GM18511 (cell line): ENCODE results near the gene RNF20.
A peak's percentile ranks its signal among the peaks of the same experiment; 100 is the strongest.
"Not testable (repeated sequence)": the region's sequence is repeated elsewhere in the genome, so short reads cannot be mapped to it uniquely, and the experiment has no call there.

Experiments
- ATAC-seq: cut with Tn5 transposase; IDR thresholded peaks from one replicate; pipeline ENCODE4 v1.9.1; 2021; ENCODE audit warnings: mild to moderate bottlenecking, moderate library complexity; ENCODE audit not compliant: unreplicated experiment

RNF20 gene

DNA sequence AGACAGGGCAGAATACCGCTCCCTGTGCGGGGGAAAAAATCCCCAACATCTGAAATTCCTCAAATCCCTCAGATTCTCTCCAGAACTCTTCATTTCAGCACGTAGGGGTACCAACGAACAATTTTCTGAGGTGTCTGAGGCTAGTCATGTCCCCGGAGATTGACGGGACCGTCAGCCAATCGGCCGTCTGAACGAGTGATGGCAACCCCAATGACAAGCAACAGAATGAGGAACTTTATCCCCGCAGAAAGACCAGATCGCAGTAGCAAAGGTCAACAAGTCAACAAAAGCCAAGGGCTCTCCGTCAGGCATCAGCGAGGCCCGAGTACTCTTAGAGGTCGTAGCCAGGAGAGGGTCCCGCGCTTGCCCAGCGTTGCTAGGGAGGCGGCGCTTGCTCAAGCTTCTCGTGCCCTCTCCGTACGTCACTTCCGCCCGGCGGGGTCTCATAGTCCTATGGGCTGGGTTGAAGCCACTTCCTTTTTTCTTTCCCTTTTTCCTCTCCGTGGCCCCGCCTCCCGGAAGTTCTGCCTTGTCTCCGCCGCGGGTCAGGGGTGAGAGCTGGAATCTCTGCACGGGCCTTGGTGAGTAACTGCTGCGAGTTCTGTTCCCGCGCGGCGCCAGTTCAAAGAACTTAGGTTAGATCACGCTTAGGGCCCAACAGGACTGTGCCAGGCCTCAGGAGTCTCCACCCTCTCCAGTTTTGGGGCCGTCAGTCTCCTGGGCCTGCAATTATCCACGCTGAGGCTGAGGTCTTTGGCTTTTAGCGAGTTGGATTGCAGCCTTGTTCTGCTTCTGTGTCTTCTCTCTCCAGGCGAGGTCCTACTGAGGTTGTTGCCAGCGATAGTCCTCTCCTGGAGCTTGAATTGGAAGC lies at the start of gene RNF20:
RNF20 (plus strand) TSS at position 520 of the 871 bp plus-strand sequence. CDS start 1,571 bp downstream, outside the sequence.
- ATAC-seq: peak; percentile 97

- ATAC-seq: no peak
Measured at GRCh38 chr9:101484046-101484445, 49.6 kb upstream of the RNF20 start.

GRCh38 chr9:101485924-101486692 lies 47.5 kb upstream of the RNF20 start:
- ATAC-seq: no peak

GRCh38 chr9:101486693-101487442 lies 46.8 kb upstream of the RNF20 start:
- no peak for ATAC-seq

DNA sequence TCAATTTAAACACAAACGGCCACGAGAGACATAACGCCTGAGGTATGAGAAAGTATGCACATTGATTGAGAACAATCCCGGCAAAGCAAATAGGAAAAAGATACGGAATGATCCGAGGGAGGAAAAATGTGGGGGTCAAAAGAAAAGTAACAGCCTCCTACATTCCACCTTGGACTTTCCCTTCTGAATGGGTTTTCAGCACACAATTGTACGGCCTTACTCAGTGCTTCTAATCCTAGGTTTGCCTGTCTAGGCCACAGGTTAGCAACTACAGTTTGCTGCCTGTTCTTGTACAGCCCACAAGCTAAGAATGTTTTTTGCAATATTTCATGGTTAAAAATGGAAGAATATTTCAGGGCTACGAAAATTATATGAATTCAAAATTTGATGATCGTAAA lies 46.2 kb upstream of the RNF20 start:
- no peak for ATAC-seq

DNA sequence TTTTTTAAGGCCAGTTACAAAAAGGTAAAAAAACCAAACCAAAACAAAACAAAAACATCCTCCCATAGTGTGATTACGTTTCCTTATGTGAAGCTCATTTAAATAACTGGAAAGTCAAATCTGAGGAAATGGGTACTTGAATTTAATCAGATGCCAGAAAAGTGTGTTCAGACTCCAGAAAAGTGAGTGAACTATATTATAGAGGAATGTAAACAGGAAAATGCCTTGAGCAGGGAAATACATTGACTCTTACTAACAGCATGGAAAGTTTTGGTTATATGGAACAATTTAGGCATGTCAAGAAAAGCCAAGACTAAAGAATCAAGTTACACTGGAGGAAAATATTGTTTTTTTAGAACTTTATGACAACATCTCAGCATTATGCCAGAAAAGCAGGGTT lies 37.8 kb upstream of the RNF20 start:
- no peak for ATAC-seq

DNA sequence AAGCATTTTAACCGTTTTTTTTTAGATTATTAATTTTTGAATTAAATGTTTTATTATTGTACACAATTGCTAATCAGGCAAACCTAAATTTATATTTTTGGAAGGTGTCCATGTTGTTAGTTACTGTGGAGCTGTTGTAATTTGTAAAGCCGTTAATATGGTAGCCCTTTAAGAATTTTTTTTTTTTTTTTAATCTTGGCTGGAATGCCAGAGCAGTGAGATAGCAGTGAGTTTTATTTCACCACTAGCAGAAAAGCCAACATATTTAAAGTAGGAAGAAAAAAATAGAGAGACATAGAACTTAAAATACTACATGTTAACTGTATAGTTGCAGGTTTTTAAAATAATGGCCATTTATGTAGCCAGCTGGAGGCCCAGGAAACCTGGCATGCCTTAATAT lies 35.3 kb upstream of the RNF20 start:
- no peak for ATAC-seq

DNA sequence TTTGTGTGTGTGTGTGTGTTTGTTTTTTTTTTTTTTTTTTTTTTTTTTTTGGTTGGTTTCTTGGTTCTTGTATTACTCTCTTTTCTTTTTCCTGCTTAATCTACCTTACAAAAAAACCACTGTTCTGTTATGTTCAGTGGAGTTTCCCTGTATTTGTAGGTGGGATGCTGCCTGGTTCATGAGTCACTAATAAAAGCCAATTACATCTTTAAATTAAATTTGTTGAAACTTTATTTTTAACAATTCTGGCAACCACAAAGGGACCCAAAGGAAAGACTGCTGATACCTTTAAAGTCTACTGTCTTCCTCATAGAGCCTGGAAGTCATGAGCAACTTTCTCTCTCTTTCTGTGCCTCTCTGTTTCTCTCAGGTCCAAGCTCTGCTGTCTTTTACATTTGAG lies 29.5 kb upstream of the RNF20 start:
- no peak for ATAC-seq

- ATAC-seq: no peak
Measured at GRCh38 chr9:101508211-101508610, 25.4 kb upstream of the RNF20 start.

- ATAC-seq: no peak
Measured at GRCh38 chr9:101509572-101509971, 24.1 kb upstream of the RNF20 start.

- no peak for ATAC-seq
Measured at GRCh38 chr9:101510459-101510858, 23.2 kb upstream of the RNF20 start.

DNA sequence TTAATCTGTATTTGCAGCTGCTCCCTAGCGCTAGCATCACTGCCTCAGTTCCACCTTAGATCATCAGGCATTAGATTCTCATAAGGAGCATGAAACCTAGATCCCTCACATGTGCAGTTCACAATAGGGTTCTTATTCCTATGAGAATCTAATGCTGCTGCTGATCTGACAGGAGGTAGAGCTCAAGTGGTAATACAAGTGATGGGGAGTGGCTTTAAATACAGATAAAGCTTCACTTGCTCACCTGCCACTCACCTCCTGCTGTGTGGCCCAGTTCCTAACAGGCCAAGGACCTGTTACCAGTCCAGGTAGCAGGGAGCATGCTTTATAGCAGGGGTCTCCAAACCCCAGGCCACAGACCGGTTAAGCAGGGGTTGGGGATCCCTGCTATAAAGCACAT lies 22.6 kb upstream of the RNF20 start:
- no peak for ATAC-seq

DNA sequence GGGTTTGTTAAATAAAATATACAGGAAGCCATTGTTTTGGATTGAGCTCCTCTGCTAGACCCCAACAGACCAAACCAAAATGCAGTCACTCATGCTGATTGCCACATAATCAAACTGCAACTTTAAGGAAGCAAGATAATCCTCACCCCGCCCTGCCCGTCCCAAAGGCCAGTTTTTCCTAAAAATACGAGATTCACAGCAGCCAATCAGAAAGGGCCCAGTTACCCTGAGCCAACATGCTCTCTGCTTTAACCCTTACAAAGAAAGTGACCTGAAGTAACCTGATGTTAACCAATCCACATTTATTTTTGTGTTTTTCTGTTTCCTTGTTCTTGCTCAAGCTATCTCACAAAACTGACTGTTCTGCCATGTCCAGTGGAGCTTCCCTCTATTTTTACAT lies 21.5 kb upstream of the RNF20 start:
- no peak for ATAC-seq

- ATAC-seq: no peak
Measured at GRCh38 chr9:101513351-101513750, 20.3 kb upstream of the RNF20 start.

DNA sequence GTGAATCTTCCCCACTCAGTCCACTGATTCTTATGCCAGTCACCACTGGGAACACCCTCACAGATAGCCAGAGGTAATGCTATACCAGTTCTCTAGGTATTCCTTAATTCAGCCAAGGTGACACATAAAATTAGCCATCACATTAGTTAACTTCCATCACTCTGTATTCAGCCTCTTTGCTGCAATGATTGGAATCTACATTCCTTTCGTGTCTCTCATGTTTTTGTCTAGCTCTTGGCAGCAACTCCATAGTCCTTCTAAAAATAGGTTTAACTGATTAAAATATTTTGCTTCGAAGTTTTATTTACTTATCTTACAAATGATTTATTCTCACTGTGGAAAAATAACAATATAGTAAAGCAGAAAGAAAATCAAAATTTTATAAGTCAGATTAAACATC lies 19.6 kb upstream of the RNF20 start:
- no peak for ATAC-seq

GRCh38 chr9:101516655-101517054 lies 17.0 kb upstream of the RNF20 start:
- no peak for ATAC-seq

DNA sequence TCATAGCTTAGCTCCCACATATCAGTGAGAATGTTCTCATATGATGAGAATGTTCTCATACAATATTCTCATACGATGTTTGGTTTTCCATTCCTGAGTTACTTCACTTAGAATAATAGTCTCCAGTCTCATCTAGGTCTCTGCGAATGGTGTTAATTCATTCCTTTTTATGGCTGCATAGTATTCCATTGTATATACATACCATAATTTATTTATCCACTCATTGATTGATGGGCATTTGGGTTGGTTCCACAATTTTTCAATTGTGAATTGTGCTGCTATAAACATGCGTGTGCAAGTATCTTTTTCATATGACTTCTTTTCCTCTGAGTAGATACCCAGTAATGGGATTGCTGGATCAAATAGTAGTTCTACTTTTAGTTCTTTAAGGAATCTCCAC lies 15.2 kb upstream of the RNF20 start:
- not testable (repeated sequence) for ATAC-seq

DNA sequence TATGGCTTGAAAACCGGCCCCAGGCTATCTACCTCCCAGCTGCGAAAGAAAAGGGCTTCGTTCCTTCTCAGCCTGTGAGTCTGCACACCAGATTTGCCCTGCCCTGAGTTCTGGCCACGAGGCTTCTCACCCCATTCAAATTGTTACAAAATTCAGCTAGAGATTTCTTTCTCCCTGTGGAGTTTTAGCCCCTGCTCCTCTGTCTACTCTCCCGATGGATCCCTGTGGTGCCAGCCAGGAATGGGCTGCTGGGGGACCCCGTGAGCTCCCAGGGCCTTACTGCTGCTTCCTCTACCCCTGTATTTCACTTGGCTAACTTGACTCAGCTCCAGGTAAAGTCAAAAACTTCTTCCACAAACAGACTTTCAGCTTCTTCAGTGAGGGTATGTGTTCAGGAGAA lies 9.3 kb upstream of the RNF20 start:
- ATAC-seq: no peak

DNA sequence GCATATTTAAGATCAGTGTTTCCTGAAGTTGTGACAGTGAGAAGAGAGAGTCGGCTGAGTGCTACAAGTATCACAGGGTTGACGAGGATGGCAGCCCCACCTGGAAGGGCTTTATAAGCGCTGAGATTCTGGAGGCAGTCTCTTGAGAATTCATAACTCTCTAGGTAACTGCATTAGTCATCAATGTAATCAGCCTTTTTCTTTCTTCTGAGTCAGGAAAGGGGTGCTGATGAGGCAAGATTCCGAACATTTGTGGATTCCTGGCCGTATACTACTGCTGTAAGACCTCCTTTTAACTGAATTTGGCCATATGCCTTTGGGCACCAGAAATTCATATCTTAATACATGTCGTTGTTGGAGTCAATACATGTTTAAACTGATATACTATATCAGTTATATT lies 6.6 kb upstream of the RNF20 start:
- ATAC-seq: no peak

GRCh38 chr9:101528015-101528414 lies 5.6 kb upstream of the RNF20 start:
- no peak for ATAC-seq

- ATAC-seq: peak; percentile 27
Measured at GRCh38 chr9:101530076-101530711, 3.5 kb upstream of the RNF20 start.
